ENCODE data around the gene SSTR4.

SSTR4 gene

GRCh38 chr20:23047001-23047737, 12.1 kb downstream of the SSTR4 start:
- no peak for DNase-seq

- DNase-seq = no peak
These were observed 12.7 kb downstream of the SSTR4 start for GRCh38 chr20:23047738-23048214.

- DNase-seq = no peak
These were observed 13.4 kb downstream of the SSTR4 start for GRCh38 chr20:23048283-23049200.

- DNase-seq = no peak
These were observed 14.3 kb downstream of the SSTR4 start, which contains the start of gene THBD for GRCh38 chr20:23049201-23050075. Gene THBD (minus strand): TSS chr20:23049672. CDS start chr20:23049504, 168 bp downstream.

- no peak for DNase-seq
These were observed 15.1 kb downstream of the SSTR4 start for GRCh38 chr20:23050076-23050838.

- DNase-seq = no peak
These were observed 15.9 kb downstream of the SSTR4 start for GRCh38 chr20:23050847-23051627.

GRCh38 chr20:23052904-23053303, 17.8 kb downstream of the SSTR4 start:
- DNase-seq = no peak

- DNase-seq = no peak
These were observed 23.1 kb downstream of the SSTR4 start for GRCh38 chr20:23058240-23058639.

- no peak for DNase-seq
These were observed 23.9 kb downstream of the SSTR4 start for GRCh38 chr20:23059001-23059400.

GRCh38 chr20:23059846-23060245, 24.7 kb downstream of the SSTR4 start:
- DNase-seq = no peak

GRCh38 chr20:23060629-23061028, 25.5 kb downstream of the SSTR4 start:
- DNase-seq = no peak

GRCh38 chr20:23061262-23061661, 26.1 kb downstream of the SSTR4 start:
- DNase-seq = no peak

- DNase-seq = no peak
These were observed 26.8 kb downstream of the SSTR4 start for GRCh38 chr20:23061734-23062561.

- no peak for DNase-seq
These were observed 27.5 kb downstream of the SSTR4 start for GRCh38 chr20:23062632-23063031.

GRCh38 chr20:23063168-23063567, 28.1 kb downstream of the SSTR4 start:
- DNase-seq = no peak

- DNase-seq = no peak
These were observed 28.5 kb downstream of the SSTR4 start for GRCh38 chr20:23063581-23063980.

- no peak for DNase-seq
These were observed 30.4 kb downstream of the SSTR4 start for GRCh38 chr20:23065266-23066201.

GRCh38 chr20:23066772-23067171, 31.7 kb downstream of the SSTR4 start:
- DNase-seq = no peak

- no peak for DNase-seq
These were observed 33.2 kb downstream of the SSTR4 start for GRCh38 chr20:23068283-23068682.
